ENCODE measurements around the gene PCMT1. TPM values are rescaled to one million over a fixed set of nuclear protein-coding genes. Genes with fewer than 3 reads are reported as not detected.
A peak's percentile ranks its signal among the peaks of the same experiment; 100 is the strongest.

The PCMT1 gene
- total RNA-seq, 1 experiment from 2014 or later: 275 TPM

DNA sequence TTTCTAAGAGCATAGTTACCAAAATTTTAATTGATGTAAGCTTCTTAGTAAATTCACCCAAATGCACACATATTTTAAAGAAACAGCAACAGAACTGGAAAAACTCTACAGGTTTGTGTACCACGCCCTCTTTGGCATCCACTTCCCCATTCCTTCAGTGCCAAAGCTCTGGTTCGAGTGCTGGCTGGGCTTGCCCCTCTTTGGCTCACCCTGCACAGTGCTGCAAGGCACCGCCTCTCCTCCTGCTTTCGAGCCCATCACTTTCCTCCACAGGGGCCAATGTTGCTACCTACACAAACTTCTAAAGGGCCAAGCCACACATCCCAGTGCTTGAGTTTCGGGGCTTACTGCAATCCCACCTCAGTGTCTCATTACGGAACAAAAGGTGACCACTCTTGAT, 105.0 kb downstream of the PCMT1 start:
- DNase-seq (ENCODE audit: low read depth): peak; percentile 72

DNA sequence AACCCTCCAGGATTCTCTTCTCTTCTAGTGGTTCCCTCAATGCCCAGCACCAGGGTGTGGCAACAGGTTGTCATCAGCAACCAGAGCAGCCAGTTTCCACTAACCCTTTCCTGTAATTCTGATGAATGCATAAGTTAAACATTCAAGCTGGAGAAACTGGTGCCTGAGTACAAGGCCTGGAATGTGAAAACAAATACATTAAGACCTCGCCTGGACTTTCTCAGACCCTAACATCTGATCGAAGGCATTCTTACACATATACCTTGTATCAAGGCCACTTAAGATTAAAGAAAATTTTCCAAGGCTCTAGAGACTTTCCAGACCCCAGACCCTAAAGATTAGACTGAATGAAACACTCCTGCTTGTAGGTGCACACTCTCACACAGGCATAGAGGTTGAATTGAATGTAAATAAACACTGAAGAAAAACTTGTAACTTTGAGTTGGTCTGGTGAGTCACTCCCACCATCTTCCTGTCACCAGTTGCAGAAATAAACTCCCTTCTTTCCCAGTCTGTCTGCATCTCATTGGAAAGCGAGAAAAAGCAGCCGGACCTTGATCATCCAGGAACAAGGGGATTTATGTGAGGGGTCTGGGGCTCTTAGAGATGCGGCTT, 105.6 kb downstream of the PCMT1 start:
- peak; percentile 95 for DNase-seq (ENCODE audit: low read depth)

DNA sequence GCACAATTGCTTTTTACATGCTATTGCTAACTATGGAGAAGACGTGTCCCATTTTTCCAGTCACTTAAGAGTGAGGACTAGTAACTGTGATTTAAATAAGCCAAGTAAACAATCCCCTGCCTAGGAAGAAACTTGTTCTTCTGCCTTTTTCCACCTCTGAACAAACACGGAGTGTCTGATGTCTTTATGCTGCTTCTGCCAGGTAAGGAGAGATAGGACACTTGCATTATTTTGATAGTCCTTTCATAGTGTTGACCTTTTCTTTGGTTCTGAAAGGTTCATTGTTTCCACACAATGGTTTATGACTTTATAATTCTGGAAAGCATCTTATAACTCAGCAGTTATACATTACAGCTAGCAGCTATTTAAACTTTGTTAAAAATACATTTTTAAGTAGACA, 106.2 kb downstream of the PCMT1 start:
- DNase-seq (ENCODE audit: low read depth): no peak

DNA sequence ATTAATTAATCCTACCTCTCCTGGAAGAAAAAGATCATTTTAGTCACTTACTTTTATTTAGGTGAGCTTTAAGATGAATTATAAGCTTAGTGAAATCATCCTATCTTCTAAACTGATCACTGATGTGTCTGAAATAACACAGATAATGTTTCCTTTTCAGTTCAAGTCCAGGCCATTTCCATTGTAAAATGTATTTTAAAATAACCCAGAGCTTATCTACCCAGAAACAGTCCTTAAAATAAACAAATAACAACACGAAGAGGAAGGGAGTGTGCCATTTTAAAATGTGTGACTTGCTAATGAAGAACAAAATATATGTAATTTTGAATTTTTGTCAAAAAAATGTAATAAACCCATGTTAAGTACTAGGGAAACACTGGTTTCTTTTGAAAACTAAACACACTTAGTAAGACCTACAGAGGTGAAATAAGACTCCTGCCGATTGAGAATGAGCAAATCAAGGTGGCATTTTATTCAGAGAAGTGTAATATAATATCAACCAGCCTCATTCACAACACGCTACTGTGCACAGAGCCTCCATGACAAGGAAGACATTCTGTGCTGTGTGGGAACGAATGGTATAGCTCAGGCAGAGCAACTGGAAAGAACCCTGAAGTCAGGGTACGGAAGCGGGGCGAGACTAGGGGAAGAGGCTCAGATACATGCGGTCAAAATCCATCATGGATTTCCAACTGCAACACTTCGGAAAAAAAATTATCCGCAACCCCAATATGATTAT, 106.9 kb downstream of the PCMT1 start:
- peak; percentile 68 for DNase-seq (ENCODE audit: low read depth)

DNA sequence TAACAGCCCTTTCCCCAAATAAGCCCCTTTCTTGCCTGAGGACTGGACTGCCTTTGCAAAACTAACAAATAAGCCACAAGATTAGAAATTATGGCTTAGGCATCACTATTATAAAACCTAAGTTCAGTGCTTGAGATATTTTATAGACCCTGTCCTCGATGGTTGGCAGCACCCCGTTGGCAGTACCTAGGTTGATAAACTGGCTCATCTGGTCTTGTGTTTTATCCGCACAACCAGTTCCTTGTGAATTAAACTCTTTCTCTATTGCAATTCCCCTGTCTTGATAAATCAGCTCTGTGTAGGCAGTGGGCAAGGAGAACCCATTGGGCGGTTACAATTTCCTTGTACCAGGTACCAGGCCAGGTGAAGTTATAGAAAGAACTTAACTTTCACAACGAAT, 108.0 kb downstream of the PCMT1 start:
- DNase-seq (ENCODE audit: low read depth): no peak

DNA sequence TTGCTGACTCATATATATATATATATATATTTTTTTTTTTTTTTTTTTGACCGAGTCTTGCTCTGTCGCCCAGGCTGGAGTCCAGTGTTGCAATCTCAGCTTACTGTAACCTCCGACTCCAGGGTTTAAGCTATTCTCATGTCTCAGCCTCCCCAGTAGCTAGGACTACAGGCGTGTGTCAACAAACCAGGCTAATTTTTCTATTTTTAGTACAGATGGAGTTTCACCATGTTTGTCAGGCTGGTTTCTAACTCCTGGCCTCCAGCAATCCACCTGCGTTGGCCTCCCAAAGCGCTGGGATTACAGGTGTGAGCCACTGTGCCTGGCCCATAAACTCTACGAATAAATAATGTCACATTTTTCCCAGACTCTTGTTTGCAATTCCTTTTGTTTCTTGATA, 109.8 kb downstream of the PCMT1 start:
- DNase-seq (ENCODE audit: low read depth): peak; percentile 65

DNA sequence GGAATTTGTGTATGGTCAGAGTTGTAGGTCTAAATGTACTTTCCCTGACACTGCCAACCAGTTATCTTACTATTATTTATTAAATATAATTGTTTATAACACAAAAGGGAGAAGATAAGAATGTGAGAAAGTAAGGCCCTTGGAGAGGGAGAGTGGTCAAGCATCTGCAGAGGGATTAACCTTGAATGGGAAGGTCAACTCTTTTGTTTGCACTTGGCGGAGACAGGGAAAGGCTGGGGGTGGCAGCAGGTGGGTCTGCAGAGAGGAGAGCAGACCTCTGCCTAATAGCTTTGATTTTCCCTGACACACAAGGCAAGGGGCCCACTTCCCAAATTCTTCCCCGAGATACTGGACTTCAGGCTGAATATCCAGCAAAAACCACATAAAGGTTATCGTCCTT, 110.4 kb downstream of the PCMT1 start:
- DNase-seq (ENCODE audit: low read depth): no peak

DNA sequence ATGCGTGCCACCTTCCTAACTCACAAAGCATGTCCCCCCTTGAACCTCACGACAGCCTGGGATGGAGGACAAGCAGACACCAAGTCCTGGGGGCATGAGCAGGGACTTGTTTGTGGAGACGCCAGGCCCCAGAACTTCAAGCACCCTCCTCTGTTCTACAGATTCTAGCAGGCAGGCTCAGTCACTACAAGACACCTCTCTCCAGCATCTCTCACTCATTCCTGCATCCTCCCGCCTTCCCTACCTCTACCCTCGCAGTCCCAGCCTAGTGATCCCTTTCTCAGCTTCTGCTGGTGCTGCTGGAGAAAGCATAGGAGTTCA, 110.9 kb downstream of the PCMT1 start:
- DNase-seq (ENCODE audit: low read depth): no peak

Other genes starting within 250 kb of the PCMT1 start
- gene PPIL4, start 203.7 kb upstream of the PCMT1 start, total RNA-seq (2014; rRNA removed; shearing (Covaris generic)): 53.7 and 58.4 TPM in 2 replicates
- 42.1 and 52.4 TPM in 2 replicates for gene GINM1, start 183.4 kb upstream of the PCMT1 start, total RNA-seq (2014; rRNA removed; shearing (Covaris generic))
- 54.2 and 69.4 TPM in 2 replicates for gene KATNA1, start 101.0 kb upstream of the PCMT1 start, total RNA-seq (2014; rRNA removed; shearing (Covaris generic))
- gene LATS1, start 31.6 kb upstream of the PCMT1 start, total RNA-seq (2014; rRNA removed; shearing (Covaris generic)): 15.0 and 19.5 TPM in 2 replicates
- 95.7 and 104 TPM in 2 replicates for gene NUP43, start 3.2 kb upstream of the PCMT1 start, total RNA-seq (2014; rRNA removed; shearing (Covaris generic))
- gene LRP11, start 114.6 kb downstream of the PCMT1 start, total RNA-seq (2014; rRNA removed; shearing (Covaris generic)): 60.6 and 73.0 TPM in 2 replicates
- gene RAET1E, start 148.4 kb downstream of the PCMT1 start, total RNA-seq (2014; rRNA removed; shearing (Covaris generic)): 1.4 and 4.1 TPM in 2 replicates
- 0.27 and 0.86 TPM in 2 replicates for gene RAET1G, start 173.4 kb downstream of the PCMT1 start, total RNA-seq (2014; rRNA removed; shearing (Covaris generic))
- 42.6 and 53.7 TPM in 2 replicates for gene ULBP2, start 192.3 kb downstream of the PCMT1 start, total RNA-seq (2014; rRNA removed; shearing (Covaris generic))
- gene ULBP1, start 214.2 kb downstream of the PCMT1 start, total RNA-seq (2014; rRNA removed; shearing (Covaris generic)): 1.2 and 1.6 TPM in 2 replicates